Panc1 (cell line): ENCODE measurements around the gene SPDYE6.

Source experiments
- POLR2AphosphoS5 ChIP-seq: IDR thresholded peaks from 2 replicates; pipeline ENCODE4 v1.6.1; 2012; ENCODE audit warnings: mild to moderate bottlenecking, low read depth, low read length, moderate library complexity
- TF ChIP-seq, protein P1 (sequence below): fragments of 450-650 bp; IDR thresholded peaks from 2 replicates; pipeline ENCODE4 v1.5.1; 2017; ENCODE audit warnings: mild to moderate bottlenecking
- TF ChIP-seq, protein P2 (sequence below), 2 experiments: IDR thresholded peaks; 2 replicates each; pipeline ENCODE4 v1.6.1; 2011 to 2012; ENCODE audit warnings: low read depth in 2 of 2, control low read depth in 1 of 2, low read length in 1 of 2, mild to moderate bottlenecking in 1 of 2, moderate library complexity in 1 of 2; ENCODE audit not compliant: insufficient read depth in 1 of 2

DNA sequence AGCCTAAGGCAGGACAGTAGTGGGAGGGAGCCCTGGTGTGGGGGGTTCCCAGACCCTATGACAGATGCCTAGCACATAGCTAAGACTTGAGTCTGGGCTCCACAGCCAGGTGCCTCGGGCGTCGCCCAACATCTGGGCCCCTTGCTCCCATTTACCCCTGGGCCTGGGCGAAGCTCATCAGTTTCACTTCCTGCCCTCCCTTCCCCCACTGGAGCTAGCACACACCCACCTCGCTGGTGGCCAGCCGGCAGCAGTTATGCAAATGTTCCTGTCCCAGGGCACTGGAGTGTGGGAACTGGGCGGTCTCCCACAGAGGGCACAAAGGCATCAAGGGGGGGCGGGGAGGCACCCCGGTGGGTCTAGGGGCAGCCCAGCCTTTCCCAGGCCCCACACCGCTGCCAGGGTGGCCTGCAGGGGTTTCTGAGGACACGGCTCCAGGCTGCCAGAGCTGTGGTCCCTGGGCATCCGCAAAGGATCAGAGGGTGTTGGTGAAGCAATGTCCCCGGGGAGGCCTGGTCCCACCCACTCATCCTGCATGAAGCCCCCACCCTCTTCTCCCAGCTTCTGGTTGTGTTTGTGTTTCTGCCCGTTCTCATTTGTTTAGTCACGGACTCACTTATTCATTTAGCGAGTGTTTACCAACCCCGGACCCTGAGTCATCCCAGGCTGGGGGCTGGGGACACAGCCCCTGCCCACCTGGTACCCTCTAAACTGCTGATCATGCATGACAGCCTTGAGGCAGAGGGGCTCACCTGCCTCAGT lies 49.1 kb downstream of the SPDYE6 start:
- TF ChIP-seq, protein P1, sequence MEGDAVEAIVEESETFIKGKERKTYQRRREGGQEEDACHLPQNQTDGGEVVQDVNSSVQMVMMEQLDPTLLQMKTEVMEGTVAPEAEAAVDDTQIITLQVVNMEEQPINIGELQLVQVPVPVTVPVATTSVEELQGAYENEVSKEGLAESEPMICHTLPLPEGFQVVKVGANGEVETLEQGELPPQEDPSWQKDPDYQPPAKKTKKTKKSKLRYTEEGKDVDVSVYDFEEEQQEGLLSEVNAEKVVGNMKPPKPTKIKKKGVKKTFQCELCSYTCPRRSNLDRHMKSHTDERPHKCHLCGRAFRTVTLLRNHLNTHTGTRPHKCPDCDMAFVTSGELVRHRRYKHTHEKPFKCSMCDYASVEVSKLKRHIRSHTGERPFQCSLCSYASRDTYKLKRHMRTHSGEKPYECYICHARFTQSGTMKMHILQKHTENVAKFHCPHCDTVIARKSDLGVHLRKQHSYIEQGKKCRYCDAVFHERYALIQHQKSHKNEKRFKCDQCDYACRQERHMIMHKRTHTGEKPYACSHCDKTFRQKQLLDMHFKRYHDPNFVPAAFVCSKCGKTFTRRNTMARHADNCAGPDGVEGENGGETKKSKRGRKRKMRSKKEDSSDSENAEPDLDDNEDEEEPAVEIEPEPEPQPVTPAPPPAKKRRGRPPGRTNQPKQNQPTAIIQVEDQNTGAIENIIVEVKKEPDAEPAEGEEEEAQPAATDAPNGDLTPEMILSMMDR: no peak
- no peak for TF ChIP-seq POLR2AphosphoS5
- TF ChIP-seq, protein P2, sequence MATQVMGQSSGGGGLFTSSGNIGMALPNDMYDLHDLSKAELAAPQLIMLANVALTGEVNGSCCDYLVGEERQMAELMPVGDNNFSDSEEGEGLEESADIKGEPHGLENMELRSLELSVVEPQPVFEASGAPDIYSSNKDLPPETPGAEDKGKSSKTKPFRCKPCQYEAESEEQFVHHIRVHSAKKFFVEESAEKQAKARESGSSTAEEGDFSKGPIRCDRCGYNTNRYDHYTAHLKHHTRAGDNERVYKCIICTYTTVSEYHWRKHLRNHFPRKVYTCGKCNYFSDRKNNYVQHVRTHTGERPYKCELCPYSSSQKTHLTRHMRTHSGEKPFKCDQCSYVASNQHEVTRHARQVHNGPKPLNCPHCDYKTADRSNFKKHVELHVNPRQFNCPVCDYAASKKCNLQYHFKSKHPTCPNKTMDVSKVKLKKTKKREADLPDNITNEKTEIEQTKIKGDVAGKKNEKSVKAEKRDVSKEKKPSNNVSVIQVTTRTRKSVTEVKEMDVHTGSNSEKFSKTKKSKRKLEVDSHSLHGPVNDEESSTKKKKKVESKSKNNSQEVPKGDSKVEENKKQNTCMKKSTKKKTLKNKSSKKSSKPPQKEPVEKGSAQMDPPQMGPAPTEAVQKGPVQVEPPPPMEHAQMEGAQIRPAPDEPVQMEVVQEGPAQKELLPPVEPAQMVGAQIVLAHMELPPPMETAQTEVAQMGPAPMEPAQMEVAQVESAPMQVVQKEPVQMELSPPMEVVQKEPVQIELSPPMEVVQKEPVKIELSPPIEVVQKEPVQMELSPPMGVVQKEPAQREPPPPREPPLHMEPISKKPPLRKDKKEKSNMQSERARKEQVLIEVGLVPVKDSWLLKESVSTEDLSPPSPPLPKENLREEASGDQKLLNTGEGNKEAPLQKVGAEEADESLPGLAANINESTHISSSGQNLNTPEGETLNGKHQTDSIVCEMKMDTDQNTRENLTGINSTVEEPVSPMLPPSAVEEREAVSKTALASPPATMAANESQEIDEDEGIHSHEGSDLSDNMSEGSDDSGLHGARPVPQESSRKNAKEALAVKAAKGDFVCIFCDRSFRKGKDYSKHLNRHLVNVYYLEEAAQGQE (IDR thresholded peaks at IDR 0.05; ENCODE audit: insufficient read depth in 1 of 2, low read depth in 2 of 2, low read length in 1 of 2): no peak
